HepG2 (cell line): ENCODE data around the gene ANXA10. TPM values are rescaled to one million over a fixed set of nuclear protein-coding genes. Genes with fewer than 3 reads are reported as not detected.

Source experiments
- ATAC-seq: fragments of 200-7000 bp; cut with Tn5 transposase; 3 replicates; pipeline ENCODE4 v1.9.1; 2020; ENCODE audit warnings: mild to moderate bottlenecking, moderate library complexity
- BruUV-seq: library from RNA; stranded (reverse); fragments of 400-500 nt; replicated peaks from 2 replicates; lab custom pipeline; 2021; lab: Mats Ljungman, UMichigan
- CTCF ChIA-PET: fragments of 300-600 bp; formaldehyde crosslinking; extraction: SDS; loops from one replicate; lab custom pipeline; 2021; ENCODE audit warnings: low total read pairs, inconsistent platforms, low intra/inter-chr PET ratio; lab: Yijun Ruan, JAX
- POLR2A ChIA-PET: fragments of 350-600 bp; sonication (Branson Sonifier 250); formaldehyde crosslinking; loops from one replicate; lab custom pipeline; 2020; ENCODE audit warnings: antibody characterized with exemption, inconsistent platforms; lab: Yijun Ruan, JAX
- DNase-seq: peaks from one replicate; pipeline ENCODE4 v3.0.0-alpha.2; 2015; ENCODE audit warnings: low spot score
- FAIRE-seq: peaks from 3 replicates; lab custom pipeline; 2011; peaks lifted over from hg19 to GRCh38; lab: Jason Lieb, UNC
- H2AFZ ChIP-seq: one replicate; pipeline ENCODE4 v1.6.1; 2011; ENCODE audit warnings: low read length, inconsistent platforms
- H3K27ac ChIP-seq: fragments of 300-600 bp; 3 replicates; pipeline ENCODE4 v1.8.0; 2011; ENCODE audit warnings: mixed run types, mild to moderate bottlenecking, mixed read lengths, low read length, inconsistent platforms; ENCODE audit not compliant: insufficient read depth; ENCODE audit errors: extremely low read length
- H3K27me3 ChIP-seq, 2 experiments: fragments of 200-600 bp in 1 of 2; 2 replicates in 1 of 2; 3 replicates in 1 of 2; pipeline versions ENCODE4 v1.6.0 to v1.8.0; 2011; ENCODE audit warnings: low read length in 2 of 2, mild to moderate bottlenecking in 2 of 2, moderate library complexity in 2 of 2, inconsistent platforms in 1 of 2; ENCODE audit not compliant: insufficient read depth in 2 of 2, control insufficient read depth in 1 of 2
- H3K36me3 ChIP-seq, 2 experiments: fragments of 200-600 bp in 1 of 2; replicated peaks in 1 of 2; 2 replicates in 1 of 2; 3 replicates in 1 of 2; pipeline versions ENCODE4 v1.5.1 to v1.8.0; 2011; ENCODE audit warnings: low read length in 2 of 2, inconsistent platforms in 1 of 2; ENCODE audit not compliant: insufficient read depth in 2 of 2, control insufficient read depth in 1 of 2
- H3K4me1 ChIP-seq: 2 replicates; pipeline ENCODE4 v1.5.1; 2012; ENCODE audit warnings: low read length, inconsistent platforms; ENCODE audit not compliant: insufficient read depth
- H3K4me2 ChIP-seq: 2 replicates; pipeline ENCODE4 v1.6.0; 2011; ENCODE audit warnings: low read depth, low read length, inconsistent platforms
- H3K4me3 ChIP-seq, 3 experiments: fragments of 200-600 bp in 1 of 3; sonication (generic), shearing (Covaris generic) in 1 of 3; replicated peaks in 1 of 3; 2 replicates each; pipeline ENCODE4 v1.5.1; 2011 to 2016; ENCODE audit warnings: low read length in 3 of 3, inconsistent platforms in 2 of 3, low read depth in 2 of 3, mild to moderate bottlenecking in 2 of 3, control low read depth in 1 of 3, mixed read lengths in 1 of 3; ENCODE audit not compliant: insufficient read depth in 1 of 3
- H3K79me2 ChIP-seq: one replicate; pipeline ENCODE4 v1.6.1; 2011; ENCODE audit warnings: low read length, inconsistent platforms; ENCODE audit not compliant: insufficient read depth
- H3K9ac ChIP-seq: 2 replicates; pipeline ENCODE4 v1.6.0; 2011; ENCODE audit warnings: mild to moderate bottlenecking, low read depth, low read length, inconsistent platforms; ENCODE audit not compliant: insufficient read depth
- H3K9me3 ChIP-seq: 2 replicates; pipeline ENCODE4 v1.5.1; 2012; ENCODE audit warnings: mild to moderate bottlenecking, low read length
- H4K20me1 ChIP-seq: 2 replicates; pipeline ENCODE4 v1.6.0; 2011; ENCODE audit warnings: inconsistent platforms, mild to moderate bottlenecking, low read length, moderate library complexity; ENCODE audit not compliant: insufficient read depth
- ARHGAP35 ChIP-seq: sonication (generic); formaldehyde crosslinking; IDR thresholded peaks from 2 replicates; pipeline ENCODE4 v1.9.0; 2022; ENCODE audit warnings: mild to moderate bottlenecking, inconsistent platforms, moderate library complexity, missing genetic modification reagents, borderline replicate concordance
- CREM ChIP-seq, 2 experiments: sonication (generic) in 1 of 2; formaldehyde crosslinking in 1 of 2; IDR thresholded peaks; 2 replicates each; pipeline versions ENCODE4 v1.4.0 to v1.6.1; 2016 to 2020; ENCODE audit warnings: antibody characterized with exemption in 1 of 2, mild to moderate bottlenecking in 1 of 2, missing genetic modification reagents in 1 of 2
- DRAP1 ChIP-seq: IDR thresholded peaks from 2 replicates; pipeline ENCODE4 v1.6.1; 2016; ENCODE audit warnings: missing genetic modification reagents, missing compliant biosample characterization
- IKZF1 ChIP-seq: fragments of 450-650 bp; IDR thresholded peaks from 2 replicates; pipeline ENCODE4 v1.7.1; 2016
- SP1 ChIP-seq, 2 experiments: fragments of 450-650 bp in 1 of 2; sonication (generic) in 1 of 2; formaldehyde crosslinking in 1 of 2; IDR thresholded peaks; 2 replicates each; pipeline versions ENCODE4 v1.4.0 to v1.6.1; 2016 to 2020; ENCODE audit warnings: missing genetic modification reagents in 1 of 2
- TBL1XR1 ChIP-seq: fragments of 150-350 bp; IDR thresholded peaks from 2 replicates; pipeline ENCODE4 v1.6.1; 2014; ENCODE audit warnings: borderline replicate concordance, low read length; ENCODE audit not compliant: partially characterized antibody
- U2AF2 ChIP-seq: fragments of 200-400 bp; formaldehyde crosslinking; IDR thresholded peaks from 2 replicates; pipeline ENCODE4 v1.6.1; 2017; ENCODE audit warnings: low read depth, mild to moderate bottlenecking, low read length
- ZNF549 ChIP-seq: sonication (generic); formaldehyde crosslinking; IDR thresholded peaks from 2 replicates; pipeline ENCODE4 v1.5.0; 2020; ENCODE audit warnings: missing genetic modification reagents
- ZNF724P ChIP-seq: sonication (generic); formaldehyde crosslinking; IDR thresholded peaks from 2 replicates; pipeline ENCODE4 v1.8.0; 2022; ENCODE audit warnings: missing genetic modification reagents, borderline replicate concordance
- ZSCAN25 ChIP-seq: sonication (generic); formaldehyde crosslinking; IDR thresholded peaks from 2 replicates; pipeline ENCODE4 v1.8.0; 2022; ENCODE audit warnings: mild to moderate bottlenecking, missing genetic modification reagents
- in situ Hi-C: cut with HindIII; loops from 2 replicates; pipeline ENCODE4 v1.10.0; 2017; ENCODE audit warnings: low pct_unique_long_range_greater_than_20kb; ENCODE audit not compliant: extremely low pct_ligation_motif_present
- intact Hi-C: fragments of 100-400 bp; cut with micrococcal nuclease; formaldehyde crosslinking; loops from one replicate; pipeline ENCODE4 v1.10.0; 2022; ENCODE audit not compliant: unreplicated experiment
- polyA plus RNA-seq, 8 experiments: library from polyadenylated mRNA; depleted of rRNA in 3 of 8; stranded (reverse) in 7 of 8; unstranded in 1 of 8; fragments of >200 nt; fragmentation: Illumina TruSeq in 4 of 8; extraction: Trizol in 4 of 8; gene quantifications; 2 replicates each; pipeline versions ENCODE4 v1.2.1 to v1.2.3, GENCODE V29; 2011 to 2016; ENCODE audit warnings: low read depth in 4 of 8, missing spikeins in 1 of 8, mixed read lengths in 1 of 8; ENCODE audit not compliant: insufficient read depth in 1 of 8
- total RNA-seq, 5 experiments: library from RNA; depleted of rRNA; stranded (reverse); fragments of >200 nt; fragmentation: Illumina TruSeq; extraction: Trizol; gene quantifications; 2 replicates each; pipeline ENCODE4 v1.2.3, GENCODE V29; 2016; ENCODE audit warnings: low read depth in 1 of 5
- TF ChIP-seq, protein P1 (sequence below): fragments of 450-650 bp; IDR thresholded peaks from 2 replicates; pipeline ENCODE4 v1.6.1; 2017; ENCODE audit warnings: mild to moderate bottlenecking

ANXA10 gene
- total and polyA plus RNA-seq, 2 of the 13 experiments (the other 11 are each of a cell fraction or from before 2014, with no cell fraction given), result 0.08 TPM; not detected in 1

DNA sequence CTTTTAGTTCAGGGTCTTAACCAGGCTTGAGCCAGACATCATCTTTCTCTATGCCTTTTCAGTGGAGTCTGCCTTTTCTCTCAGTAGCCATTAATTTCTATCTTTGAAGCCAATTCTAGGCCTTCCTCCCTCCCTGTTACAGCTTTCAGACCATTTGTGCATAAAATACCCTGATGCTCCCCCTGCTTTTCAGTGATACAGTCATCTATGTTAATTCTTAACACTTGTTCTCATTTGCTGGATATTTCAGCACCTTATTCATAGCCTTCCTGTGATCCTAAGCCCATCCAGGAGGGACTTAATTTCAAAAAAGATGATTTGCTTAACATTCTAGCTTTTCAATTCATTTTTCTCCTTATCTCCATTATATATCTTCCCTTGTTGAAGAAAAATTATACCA, 42.3 kb downstream of the ANXA10 start:
- H3K4me1 ChIP-seq, result no peaks in the 10 kb centered on the region
- CTCF ChIA-PET, result no interaction called here
- TF ChIP-seq, protein P1, sequence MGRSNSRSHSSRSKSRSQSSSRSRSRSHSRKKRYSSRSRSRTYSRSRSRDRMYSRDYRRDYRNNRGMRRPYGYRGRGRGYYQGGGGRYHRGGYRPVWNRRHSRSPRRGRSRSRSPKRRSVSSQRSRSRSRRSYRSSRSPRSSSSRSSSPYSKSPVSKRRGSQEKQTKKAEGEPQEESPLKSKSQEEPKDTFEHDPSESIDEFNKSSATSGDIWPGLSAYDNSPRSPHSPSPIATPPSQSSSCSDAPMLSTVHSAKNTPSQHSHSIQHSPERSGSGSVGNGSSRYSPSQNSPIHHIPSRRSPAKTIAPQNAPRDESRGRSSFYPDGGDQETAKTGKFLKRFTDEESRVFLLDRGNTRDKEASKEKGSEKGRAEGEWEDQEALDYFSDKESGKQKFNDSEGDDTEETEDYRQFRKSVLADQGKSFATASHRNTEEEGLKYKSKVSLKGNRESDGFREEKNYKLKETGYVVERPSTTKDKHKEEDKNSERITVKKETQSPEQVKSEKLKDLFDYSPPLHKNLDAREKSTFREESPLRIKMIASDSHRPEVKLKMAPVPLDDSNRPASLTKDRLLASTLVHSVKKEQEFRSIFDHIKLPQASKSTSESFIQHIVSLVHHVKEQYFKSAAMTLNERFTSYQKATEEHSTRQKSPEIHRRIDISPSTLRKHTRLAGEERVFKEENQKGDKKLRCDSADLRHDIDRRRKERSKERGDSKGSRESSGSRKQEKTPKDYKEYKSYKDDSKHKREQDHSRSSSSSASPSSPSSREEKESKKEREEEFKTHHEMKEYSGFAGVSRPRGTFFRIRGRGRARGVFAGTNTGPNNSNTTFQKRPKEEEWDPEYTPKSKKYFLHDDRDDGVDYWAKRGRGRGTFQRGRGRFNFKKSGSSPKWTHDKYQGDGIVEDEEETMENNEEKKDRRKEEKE, result no peak
- TF ChIP-seq ARHGAP35 (no peak), ZSCAN25 (CRISPR knock-in tag) (no peak), U2AF2 (no peak), TBL1XR1 (no peak), ZNF724P (CRISPR knock-in tag) (no peak), ZNF549 (no peak), DRAP1 (CRISPR knock-in tag) (no peak), CREM (IDR thresholded peaks at IDR 0.05) (no peak), CREM (CRISPR knock-in tag; IDR thresholded peaks at IDR 0.05) (no peak), SP1 (IDR thresholded peaks at IDR 0.05) (no peak), SP1 (CRISPR knock-in tag; IDR thresholded peaks at IDR 0.05) (no peak), IKZF1 (no peak)
- no peak overlapping the region for H3K27ac ChIP-seq
- no peak overlapping the region for H2AFZ ChIP-seq
- intact Hi-C loops (no loop called here), in situ Hi-C loops (no loop called here)
- H3K4me2 ChIP-seq, result no peak overlapping the region
- POLR2A ChIA-PET, result no interaction called here
- no peaks in the 10 kb centered on the region for H4K20me1 ChIP-seq
- H3K9ac ChIP-seq, result no peak overlapping the region
- ATAC-seq (no peak), DNase-seq (no peak), FAIRE-seq (no peak)
- H3K4me3 ChIP-seq, result no peak overlapping the region
- no peaks in the 10 kb centered on the region for H3K9me3 ChIP-seq
- no peaks in the 10 kb centered on the region for H3K36me3 ChIP-seq
- no peaks in the 10 kb centered on the region for H3K27me3 ChIP-seq
- no peaks in the 10 kb centered on the region for H3K79me2 ChIP-seq
- BruUV-seq, result no TSS peak
